GM19328 (cell line): ENCODE data around the gene ERVFRD-1.
"Not testable (repeated sequence)": the region's sequence is repeated elsewhere in the genome, so short reads cannot be mapped to it uniquely, and the experiment has no call there.

ENCODE experiments used
- ATAC-seq: cut with Tn5 transposase; IDR thresholded peaks from one replicate; pipeline ENCODE4 v1.9.1; 2021; ENCODE audit warnings: mild to moderate bottlenecking, moderate library complexity; ENCODE audit not compliant: unreplicated experiment

Gene ERVFRD-1

DNA sequence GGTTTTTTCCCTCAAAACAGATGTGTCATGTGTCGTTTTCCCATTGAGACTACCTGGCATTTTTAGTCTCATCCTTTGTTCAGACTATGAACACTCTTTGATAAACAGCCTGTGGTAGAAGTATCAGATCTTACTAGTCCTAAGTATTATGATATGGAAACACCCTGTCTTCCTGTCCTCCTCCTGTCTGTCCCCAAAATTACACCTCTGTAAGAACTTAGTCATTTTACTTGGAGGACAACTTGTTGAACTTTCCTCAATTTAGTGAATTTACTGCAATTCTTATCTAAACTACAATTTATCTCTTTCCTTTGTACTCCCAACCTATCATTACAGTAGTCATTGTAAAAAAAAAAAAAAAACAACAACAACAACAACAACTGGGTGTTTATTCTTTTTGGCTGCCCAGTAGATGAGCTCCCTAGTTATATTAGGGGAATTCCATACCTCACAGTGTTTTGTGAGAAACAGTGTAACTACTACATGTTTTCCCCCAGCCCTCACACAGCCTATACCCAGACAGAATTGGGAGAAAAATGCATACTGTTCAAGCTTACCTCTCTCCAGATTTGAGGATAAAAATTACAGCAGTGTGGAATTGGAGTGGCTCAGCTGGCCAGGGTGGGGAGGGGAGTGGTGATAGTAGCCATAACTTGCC lies 18.5 kb upstream of the ERVFRD-1 start:
- no peak for ATAC-seq

DNA sequence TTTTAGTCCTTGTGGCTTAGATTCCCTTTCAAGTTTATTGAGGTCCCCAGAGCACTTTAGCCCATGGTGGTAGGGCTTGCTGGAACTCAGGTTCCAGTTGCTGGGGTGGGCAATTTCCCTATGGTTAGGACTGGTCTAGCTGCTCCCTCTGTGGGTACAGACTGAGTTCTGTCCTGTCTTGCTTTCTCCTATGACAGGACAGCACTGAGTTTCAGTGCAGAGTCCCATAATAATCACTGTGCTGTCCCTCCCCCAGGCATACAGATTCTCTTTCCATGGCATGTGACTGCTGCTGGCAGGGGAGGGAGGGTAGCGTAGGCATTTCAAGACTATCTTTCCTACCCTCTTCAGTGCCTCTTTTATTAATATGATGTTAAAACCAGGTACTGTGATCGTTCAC lies 17.1 kb upstream of the ERVFRD-1 start:
- no peak for ATAC-seq

DNA sequence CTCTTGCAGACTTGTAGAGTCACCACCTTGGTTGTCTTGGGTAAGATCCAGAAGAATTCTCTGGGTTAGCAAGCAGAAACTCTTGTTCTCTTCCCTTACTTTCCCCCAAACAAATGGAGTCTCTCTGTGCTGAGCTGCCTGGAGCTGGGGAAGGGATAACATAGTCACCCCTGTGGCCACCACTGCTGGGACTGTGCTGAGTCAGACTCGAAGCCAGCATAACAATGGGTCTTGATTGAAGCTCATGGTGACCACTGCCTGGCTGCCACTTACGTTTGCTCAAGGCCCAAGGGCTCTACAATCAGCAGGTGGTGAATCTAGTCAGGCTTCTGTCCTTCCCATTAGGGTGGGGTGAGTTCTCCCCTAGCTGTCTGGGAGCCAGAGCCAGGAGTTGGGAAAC lies 15.4 kb upstream of the ERVFRD-1 start:
- ATAC-seq: no peak

DNA sequence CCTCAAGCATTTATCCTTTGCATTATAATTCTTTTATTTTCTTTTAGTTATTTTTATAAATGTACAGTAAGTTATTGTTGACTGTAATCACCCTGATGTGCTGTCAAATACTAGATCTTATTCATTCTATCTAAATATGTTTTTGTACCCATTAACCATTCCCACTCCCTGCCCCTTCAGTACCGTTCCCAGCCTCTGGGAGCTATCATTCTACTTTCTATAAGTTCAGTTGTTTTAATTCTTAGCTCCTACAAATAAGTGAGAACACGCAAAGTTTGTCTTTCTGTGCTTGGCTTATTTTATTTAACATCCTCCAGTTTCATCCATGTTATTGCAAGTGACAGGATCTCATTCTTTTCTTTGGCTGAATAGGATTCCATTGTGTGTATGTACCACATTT lies 12.5 kb upstream of the ERVFRD-1 start:
- ATAC-seq: no peak

DNA sequence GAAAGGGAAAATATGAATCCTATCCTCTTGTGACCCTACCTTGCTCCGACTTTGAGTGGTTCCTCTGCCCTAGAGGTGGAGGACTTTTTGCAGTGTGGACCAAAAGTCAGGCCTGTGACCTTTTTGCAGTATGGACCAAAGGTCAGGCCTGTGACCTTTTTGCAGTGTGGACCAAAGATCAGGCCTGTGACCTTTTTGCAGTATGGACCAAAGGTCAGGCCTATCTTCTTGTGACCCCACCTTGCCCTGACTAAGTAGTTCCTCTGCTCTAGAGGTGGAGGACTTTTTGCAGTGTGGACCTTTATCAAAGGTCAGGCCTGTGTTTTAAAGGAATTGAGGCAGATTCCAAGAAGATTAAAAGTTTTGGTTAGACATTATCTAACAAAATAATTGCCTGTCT lies 10.9 kb upstream of the ERVFRD-1 start:
- no peak for ATAC-seq

DNA sequence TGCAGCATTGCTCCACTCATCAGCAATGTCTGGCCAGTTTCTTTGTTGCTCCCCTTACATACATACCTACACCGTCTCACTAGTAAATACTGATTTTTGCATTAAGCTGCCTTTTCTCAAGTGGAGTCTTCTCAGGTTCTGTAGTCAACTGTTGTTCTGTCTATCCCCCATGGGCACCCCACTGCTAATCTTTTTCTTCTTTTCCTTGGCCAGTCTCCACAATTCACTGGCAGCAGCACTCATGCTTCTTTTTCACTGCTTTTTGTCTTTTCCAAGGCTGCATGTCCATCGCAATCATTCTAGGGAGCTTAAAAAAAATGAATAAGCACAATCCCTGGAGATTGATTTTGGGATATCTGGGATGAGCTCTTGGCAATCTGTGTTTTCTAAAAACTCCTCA lies 10.3 kb upstream of the ERVFRD-1 start:
- no peak for ATAC-seq

DNA sequence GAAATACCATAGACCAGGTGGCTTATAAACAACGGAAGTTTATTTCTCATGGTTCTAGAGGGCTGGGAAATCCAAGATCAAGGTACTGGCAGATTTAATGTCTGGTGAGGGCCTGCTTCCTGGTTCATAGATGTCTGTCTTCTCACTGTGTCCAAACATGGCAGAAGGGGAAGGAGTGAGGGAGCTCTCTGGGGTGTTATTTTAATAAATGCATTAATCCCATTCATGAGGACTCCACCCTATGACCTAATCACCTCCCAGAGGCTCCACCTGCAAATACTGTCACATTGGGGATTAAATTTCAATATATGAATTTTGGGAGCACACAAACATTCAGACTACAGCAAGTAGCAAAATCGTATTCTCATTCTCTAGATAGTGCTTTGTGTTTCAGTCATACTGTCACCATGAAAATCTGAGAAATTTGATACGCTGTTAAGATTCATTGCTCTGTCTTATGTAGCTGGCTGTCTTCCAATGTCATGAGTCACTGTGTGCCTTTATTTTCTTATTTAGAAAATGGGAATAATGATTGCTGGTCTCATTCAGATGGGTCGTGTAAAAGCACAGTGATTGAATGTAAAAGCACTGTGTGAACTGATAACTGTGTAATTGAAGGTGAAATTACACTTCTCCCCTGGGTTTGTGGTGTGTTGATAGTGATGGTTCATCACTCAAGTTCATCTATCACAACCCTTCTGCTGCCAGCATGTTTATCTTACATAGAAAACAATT lies 8.9 kb upstream of the ERVFRD-1 start:
- ATAC-seq: no peak

DNA sequence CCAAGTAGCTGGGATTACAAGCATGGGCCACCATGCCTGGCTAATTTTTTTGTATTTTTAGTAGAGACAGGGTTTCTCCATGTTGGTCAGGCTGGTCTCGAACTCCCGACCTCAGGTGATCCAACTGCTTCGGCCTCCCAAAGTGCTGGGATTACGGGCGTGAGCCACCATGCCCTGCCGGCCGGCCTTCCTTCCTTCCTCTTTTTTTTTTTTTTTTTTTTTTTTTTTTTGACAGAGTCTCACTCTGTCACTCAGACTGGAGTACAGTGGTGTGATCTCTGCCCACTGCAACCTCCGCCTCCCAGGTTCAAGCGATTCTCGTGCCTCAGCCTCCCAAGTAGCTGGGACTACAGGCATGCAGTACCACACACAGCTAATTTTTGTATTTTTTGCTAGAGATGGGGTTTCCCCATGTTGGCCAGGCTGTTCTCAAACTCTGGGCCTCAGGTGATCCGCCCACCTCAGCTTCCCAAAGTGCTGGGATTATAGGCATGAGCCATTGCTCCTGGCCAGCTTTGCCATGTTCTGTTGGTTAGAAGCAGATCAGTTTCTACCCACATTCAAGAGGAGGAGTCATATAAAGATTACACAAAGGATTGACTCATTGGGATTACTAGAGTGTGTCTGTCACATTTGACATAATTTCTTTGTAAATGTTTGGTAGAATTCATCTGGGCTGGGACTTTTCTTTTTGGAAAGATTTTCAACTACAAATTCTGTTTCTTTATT lies 4.4 kb upstream of the ERVFRD-1 start:
- ATAC-seq: not testable (repeated sequence)

DNA sequence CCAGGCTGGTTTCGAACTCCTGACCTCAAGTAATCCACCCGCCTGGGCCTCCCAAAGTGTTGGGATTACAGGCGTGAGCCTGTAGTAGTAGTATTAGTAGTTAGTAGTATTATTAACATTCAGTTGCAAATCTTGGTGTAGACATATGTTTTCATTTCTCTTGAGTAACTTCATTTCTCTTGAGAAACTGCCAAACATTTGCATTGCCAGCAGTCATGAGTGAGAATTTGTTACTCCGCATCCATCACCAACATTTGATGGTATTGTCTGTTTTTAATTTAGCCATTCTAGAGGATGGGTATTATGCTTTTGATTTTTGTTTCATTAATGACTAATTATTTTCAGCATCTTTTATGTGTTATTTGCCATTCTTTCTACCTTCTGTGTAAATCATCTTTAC lies 1.5 kb upstream of the ERVFRD-1 start:
- no peak for ATAC-seq

DNA sequence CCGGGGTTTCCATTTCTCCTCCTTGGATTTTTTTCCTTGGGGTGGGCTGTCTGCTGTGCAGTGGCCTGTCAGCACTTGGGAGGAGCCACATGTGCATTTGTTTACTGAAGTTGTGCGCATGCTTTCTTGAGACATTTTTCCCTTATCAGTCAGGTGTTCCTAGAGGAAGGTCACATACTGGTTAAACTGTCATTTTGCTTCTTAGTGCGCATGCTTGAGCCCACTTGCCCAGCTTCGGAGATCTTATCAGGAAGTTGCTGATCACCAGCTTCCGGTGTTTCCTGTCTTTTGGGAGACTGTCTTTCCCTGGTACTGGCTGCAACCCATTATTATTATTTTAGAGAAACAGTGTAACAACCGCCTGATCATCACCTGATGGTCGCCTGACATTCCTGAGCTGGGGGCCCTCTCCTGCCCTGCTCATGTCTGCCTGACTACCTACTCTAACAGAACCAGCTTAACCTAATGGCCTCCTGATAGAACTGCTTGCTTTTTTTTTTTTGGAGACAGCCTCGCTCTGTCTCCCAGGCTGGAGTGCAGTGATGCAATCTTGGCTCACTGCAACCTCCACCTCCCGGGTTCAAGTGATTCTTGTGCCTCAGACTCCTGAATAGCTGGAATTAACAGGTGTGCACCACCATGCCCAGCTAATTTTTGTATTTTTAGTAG lies 378 bp upstream of the ERVFRD-1 start:
- no peak for ATAC-seq

DNA sequence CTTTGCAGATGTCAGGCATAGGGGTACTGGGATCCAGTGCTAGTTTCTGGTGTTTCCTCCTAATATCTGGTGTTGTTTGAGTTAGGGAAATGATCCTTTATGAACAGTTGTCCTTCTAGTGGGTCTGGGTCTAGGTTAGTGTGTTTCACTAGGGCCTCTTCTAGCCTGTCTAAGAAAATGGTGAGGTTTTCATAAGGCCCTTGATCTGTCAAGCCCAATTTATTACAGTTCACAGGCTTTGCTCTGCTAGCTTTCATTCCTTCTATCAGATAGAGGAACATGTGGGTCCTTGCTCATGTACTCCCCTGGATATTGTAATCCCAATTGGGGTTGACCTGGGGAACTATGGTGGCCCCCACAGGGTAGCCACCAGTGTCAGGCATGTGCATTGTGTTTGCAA lies 2.8 kb downstream of the ERVFRD-1 start:
- no peak for ATAC-seq

DNA sequence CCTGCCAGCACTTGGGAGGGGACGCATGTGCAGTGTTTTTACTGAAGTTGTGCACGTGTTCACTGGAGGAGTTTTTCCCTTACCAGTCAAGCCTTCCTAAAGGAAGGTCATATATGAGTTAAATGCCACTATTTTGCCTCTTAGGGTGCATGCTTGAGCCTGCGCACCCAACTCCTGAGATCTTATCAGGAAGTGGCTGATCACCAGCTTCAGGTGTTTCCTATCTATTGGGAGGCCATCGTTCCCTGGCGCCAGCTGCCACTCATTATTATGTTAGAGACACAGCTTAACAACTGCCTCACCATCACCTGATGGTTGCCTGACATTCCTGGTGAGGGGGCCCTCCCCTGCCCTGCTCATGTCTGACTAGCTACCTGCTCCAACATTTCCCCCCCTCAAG lies 8.5 kb downstream of the ERVFRD-1 start:
- no peak for ATAC-seq

DNA sequence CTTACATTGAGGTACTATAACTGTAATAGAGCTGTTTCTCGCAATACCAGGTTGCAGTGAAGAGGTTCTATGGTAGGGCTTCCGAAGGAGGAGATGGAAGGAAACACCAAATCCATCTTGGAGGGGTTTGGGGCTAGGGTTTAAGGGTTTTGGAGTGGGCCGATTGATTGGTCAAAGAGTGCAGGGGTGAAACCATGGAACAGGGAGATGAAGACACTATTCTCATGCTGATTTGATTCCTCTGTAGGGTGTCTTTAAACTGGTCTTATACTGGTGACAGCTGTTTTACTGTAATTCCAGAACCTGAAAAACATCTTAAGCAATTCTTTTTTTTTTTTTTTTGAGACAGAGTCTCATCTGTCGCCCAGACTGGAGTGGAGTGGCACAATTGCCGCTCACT lies 10.1 kb downstream of the ERVFRD-1 start:
- no peak for ATAC-seq

DNA sequence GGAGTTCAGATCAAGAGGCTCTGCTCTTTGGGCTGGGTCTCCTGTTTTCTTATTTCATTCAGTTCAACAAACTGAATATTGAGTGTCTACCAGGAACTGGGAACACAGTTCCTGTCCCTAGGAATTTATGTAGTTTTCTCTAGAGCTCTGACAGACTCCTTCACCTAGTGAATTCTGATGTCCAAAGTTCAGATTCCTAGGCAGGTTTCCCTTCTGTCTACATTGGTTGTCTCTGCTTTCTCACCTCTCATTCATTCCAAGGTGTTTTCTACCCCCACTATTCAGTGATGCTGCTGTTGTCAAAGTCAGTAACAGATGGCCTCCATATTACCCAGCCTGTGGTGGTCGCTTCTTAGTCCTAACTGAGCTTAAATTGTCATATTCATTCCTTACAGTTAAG lies 13.5 kb downstream of the ERVFRD-1 start:
- ATAC-seq: no peak

DNA sequence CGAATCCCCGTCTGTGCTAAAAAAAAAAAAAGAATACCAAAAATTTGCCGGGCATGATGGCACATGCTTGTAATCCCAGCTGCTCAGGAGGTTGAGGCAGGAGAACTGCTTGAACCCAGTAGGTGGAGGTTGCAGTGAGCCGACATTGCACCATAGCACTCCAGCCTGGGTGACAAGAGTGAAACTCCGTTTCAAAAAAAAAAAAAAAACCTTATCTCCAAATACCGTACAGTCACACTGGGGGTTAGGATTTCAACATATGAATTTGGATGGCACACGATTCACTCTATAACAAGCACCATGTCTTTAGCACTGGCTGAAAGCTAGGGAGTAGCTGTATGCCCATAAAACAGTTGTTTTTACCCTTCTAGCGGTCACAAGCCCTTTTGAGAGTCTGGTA lies 14.0 kb downstream of the ERVFRD-1 start:
- no peak for ATAC-seq

DNA sequence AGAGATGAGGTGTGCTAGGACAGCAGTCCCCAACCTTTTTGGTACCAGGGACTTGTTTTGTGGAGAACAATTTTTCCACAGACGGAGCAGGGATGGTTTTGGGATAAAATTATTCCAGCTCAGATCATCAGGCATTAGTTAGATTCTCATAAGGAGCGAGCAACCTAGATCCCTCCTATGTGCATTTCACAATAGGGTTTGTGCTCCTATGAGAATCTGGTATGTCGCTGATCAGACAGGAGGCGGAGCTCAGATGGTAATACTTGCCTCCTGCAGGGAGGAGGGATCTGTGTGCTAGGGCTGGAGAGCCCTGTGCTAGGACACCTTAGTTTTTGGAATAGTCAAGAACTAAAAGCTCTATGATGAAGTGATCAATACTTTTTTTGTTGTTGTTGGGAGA lies 15.4 kb downstream of the ERVFRD-1 start:
- no peak for ATAC-seq

DNA sequence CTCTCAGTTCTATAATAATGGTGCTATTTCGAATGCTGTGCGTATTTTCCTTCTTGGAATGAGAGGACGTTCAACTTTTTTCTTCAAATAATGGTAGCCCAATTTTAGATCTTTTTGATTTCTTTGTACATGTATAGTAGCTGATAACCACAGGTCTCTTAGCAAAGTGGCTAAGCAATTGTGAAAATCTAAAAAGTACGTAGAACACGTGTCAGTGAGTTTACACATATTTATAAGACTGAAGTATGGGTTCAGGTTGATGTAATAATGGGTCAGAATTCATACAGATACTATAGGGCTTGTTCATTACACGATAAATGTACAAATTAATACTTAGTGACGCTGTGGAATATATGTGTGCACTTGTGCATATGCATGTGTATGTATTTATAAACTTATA lies 16.6 kb downstream of the ERVFRD-1 start:
- ATAC-seq: no peak

DNA sequence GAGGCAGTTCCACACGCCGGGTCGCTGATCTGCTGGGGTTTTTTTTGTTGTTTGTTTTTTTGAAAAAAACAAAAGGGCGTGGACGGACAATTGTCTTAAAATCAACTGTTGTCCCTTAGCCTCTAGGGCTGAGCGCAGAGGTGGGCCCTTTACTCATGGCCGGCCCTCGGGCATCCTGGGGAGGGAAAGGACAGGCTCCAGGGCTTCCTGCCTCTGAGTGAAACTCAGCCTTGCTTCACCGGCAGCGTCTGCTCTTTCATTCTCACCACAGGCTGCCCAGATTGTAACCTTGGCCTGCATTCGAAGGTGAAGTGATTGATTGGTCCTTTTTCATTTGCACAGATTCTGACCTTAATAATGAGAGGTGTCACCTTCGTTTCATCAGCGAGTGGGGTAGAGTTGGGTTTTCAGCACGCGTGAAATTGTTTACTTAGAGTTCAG lies 17.1 kb downstream of the ERVFRD-1 start:
- peak; percentile 33 for ATAC-seq

DNA sequence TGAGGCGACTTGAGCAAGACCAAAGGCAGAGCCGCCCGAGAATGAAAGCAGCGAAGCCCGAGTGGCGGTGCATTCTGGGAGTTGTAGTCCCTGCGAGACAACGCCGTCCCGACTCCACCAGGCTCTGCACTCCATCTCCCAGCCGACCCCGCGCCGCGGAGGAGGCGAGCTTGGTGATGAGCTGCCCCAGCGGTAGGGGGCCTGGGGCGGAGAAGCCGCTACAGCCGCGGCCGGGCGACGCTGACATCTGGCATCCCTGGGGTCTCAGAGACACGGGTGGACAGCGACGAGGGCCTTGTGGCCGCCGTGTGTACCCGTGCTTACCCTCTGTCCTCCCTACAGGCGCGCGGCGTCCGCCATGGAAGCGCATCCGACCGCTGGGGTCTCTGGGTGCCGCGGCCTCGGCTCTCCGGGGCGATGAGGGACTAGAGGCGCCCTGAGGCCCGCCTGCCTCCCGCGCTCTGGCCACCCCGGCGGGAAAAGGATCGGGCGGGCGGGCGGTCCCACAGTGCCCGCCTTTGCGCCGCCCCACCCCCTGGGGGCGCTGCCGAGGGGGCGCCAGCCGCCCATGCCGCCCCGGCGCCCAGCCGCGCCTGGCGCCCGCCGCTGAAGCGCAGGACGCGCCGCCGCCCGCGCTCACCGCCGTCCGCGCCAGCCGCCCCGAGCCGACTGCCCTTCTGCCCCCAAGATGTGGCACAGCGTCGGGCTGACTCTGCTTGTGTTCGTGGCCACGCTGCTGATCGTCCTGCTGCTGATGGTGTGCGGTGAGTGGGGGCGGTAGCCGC lies 17.7 kb downstream of the ERVFRD-1 start, which contains the start of gene SMIM13:
SMIM13 (plus strand) TSS at position 209 of the 785 bp plus-strand sequence; CDS start at position 689, 480 bp downstream.
- ATAC-seq: peak; percentile 91

DNA sequence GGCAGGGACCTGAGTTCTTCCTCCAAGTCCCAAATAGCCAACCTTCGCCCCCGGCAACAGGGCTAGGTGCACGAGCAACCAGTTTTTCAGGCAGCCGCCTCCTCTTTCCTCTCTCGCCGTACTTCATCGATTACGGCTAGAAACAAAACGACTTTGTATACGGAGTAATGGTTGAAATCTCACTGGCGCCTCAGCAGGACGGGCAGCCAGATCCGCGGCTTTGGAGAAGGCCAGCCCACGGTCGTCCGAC lies 18.2 kb downstream of the ERVFRD-1 start:
- peak; percentile 13 for ATAC-seq
